GM23338 (cell line): Measurements from ENCODE around the gene TNFAIP8L3.

Experiments used
- CREB1 ChIP-seq: fragments of 250-450 bp; sonication (Bioruptor Pico); IDR thresholded peaks from 2 replicates; pipeline ENCODE4 v1.5.0; 2020; ENCODE audit warnings: low read depth, mild to moderate bottlenecking, moderate library complexity
- EZH2 ChIP-seq: fragments of 200-600 bp; sonication (generic); IDR thresholded peaks from one replicate; pipeline ENCODE4 v1.8.0; 2017; ENCODE audit warnings: antibody characterized with exemption, mild to moderate bottlenecking, low read depth; ENCODE audit not compliant: unreplicated experiment
- EZH2phosphoT487 ChIP-seq: fragments of 200-600 bp; sonication (generic); IDR thresholded peaks from one replicate; pipeline ENCODE4 v1.8.1; 2018; ENCODE audit warnings: antibody characterized with exemption; ENCODE audit not compliant: unreplicated experiment
- JUNB ChIP-seq: IDR thresholded peaks from one replicate; pipeline ENCODE4 v1.6.1; 2016; ENCODE audit warnings: antibody characterized with exemption; ENCODE audit not compliant: unreplicated experiment
- NANOG ChIP-seq: IDR thresholded peaks from 2 replicates; pipeline ENCODE4 v1.6.1; 2016; ENCODE audit warnings: antibody characterized with exemption, borderline replicate concordance
- POLR2AphosphoS5 ChIP-seq: IDR thresholded peaks from 2 replicates; pipeline ENCODE4 v1.6.1; 2016; ENCODE audit warnings: antibody characterized with exemption, low read depth
- REST ChIP-seq: IDR thresholded peaks from one replicate; pipeline ENCODE4 v1.6.1; 2018; ENCODE audit warnings: antibody characterized with exemption; ENCODE audit not compliant: unreplicated experiment
- STAT1 ChIP-seq: IDR thresholded peaks from one replicate; pipeline ENCODE4 v1.6.1; 2016; ENCODE audit warnings: antibody characterized with exemption; ENCODE audit not compliant: unreplicated experiment
- ZNF114 ChIP-seq: fragments of 250-450 bp; sonication (Bioruptor Pico); IDR thresholded peaks from 2 replicates; pipeline ENCODE4 v1.5.0; 2020; ENCODE audit warnings: mild to moderate bottlenecking, moderate library complexity
- ZNF331 ChIP-seq: fragments of 250-450 bp; sonication (Bioruptor Pico); IDR thresholded peaks from 2 replicates; pipeline ENCODE4 v1.5.0; 2020; ENCODE audit warnings: low read depth, mild to moderate bottlenecking, moderate library complexity
- TF ChIP-seq, protein P1 (sequence below), 2 experiments: fragments of 200-600 bp in 1 of 2; sonication (generic) in 1 of 2; conservative IDR thresholded peaks; 2 replicates each; pipeline versions ENCODE4 v1.5.1 to v1.6.1; 2016 to 2017; ENCODE audit warnings: antibody characterized with exemption in 2 of 2, low read depth in 2 of 2, mild to moderate bottlenecking in 2 of 2, moderate library complexity in 1 of 2
- TF ChIP-seq, protein P2 (sequence below): fragments of 250-450 bp; sonication (Bioruptor Pico); IDR thresholded peaks from 2 replicates; pipeline ENCODE4 v1.5.0; 2020; ENCODE audit warnings: mild to moderate bottlenecking, moderate library complexity
- TF ChIP-seq, protein P3 (sequence below): IDR thresholded peaks from 2 replicates; pipeline ENCODE4 v1.6.1; 2016; ENCODE audit warnings: antibody characterized with exemption

GRCh38 chr15:51095681-51096331 is 1.1 kb upstream of the TNFAIP8L3 start:
- TF ChIP-seq, protein P1, sequence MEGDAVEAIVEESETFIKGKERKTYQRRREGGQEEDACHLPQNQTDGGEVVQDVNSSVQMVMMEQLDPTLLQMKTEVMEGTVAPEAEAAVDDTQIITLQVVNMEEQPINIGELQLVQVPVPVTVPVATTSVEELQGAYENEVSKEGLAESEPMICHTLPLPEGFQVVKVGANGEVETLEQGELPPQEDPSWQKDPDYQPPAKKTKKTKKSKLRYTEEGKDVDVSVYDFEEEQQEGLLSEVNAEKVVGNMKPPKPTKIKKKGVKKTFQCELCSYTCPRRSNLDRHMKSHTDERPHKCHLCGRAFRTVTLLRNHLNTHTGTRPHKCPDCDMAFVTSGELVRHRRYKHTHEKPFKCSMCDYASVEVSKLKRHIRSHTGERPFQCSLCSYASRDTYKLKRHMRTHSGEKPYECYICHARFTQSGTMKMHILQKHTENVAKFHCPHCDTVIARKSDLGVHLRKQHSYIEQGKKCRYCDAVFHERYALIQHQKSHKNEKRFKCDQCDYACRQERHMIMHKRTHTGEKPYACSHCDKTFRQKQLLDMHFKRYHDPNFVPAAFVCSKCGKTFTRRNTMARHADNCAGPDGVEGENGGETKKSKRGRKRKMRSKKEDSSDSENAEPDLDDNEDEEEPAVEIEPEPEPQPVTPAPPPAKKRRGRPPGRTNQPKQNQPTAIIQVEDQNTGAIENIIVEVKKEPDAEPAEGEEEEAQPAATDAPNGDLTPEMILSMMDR (conservative IDR thresholded peaks at IDR 0.05; ENCODE audit: low read depth in 2 of 2) = no peak
- TF ChIP-seq REST = no peak
- TF ChIP-seq POLR2AphosphoS5 = no peak
- TF ChIP-seq EZH2phosphoT487 = no peak
- TF ChIP-seq JUNB = no peak
- TF ChIP-seq EZH2 = no peak
- TF ChIP-seq NANOG = no peak
- TF ChIP-seq CREB1 (CRISPR knock-in tag) = no peak
- TF ChIP-seq, protein P2, sequence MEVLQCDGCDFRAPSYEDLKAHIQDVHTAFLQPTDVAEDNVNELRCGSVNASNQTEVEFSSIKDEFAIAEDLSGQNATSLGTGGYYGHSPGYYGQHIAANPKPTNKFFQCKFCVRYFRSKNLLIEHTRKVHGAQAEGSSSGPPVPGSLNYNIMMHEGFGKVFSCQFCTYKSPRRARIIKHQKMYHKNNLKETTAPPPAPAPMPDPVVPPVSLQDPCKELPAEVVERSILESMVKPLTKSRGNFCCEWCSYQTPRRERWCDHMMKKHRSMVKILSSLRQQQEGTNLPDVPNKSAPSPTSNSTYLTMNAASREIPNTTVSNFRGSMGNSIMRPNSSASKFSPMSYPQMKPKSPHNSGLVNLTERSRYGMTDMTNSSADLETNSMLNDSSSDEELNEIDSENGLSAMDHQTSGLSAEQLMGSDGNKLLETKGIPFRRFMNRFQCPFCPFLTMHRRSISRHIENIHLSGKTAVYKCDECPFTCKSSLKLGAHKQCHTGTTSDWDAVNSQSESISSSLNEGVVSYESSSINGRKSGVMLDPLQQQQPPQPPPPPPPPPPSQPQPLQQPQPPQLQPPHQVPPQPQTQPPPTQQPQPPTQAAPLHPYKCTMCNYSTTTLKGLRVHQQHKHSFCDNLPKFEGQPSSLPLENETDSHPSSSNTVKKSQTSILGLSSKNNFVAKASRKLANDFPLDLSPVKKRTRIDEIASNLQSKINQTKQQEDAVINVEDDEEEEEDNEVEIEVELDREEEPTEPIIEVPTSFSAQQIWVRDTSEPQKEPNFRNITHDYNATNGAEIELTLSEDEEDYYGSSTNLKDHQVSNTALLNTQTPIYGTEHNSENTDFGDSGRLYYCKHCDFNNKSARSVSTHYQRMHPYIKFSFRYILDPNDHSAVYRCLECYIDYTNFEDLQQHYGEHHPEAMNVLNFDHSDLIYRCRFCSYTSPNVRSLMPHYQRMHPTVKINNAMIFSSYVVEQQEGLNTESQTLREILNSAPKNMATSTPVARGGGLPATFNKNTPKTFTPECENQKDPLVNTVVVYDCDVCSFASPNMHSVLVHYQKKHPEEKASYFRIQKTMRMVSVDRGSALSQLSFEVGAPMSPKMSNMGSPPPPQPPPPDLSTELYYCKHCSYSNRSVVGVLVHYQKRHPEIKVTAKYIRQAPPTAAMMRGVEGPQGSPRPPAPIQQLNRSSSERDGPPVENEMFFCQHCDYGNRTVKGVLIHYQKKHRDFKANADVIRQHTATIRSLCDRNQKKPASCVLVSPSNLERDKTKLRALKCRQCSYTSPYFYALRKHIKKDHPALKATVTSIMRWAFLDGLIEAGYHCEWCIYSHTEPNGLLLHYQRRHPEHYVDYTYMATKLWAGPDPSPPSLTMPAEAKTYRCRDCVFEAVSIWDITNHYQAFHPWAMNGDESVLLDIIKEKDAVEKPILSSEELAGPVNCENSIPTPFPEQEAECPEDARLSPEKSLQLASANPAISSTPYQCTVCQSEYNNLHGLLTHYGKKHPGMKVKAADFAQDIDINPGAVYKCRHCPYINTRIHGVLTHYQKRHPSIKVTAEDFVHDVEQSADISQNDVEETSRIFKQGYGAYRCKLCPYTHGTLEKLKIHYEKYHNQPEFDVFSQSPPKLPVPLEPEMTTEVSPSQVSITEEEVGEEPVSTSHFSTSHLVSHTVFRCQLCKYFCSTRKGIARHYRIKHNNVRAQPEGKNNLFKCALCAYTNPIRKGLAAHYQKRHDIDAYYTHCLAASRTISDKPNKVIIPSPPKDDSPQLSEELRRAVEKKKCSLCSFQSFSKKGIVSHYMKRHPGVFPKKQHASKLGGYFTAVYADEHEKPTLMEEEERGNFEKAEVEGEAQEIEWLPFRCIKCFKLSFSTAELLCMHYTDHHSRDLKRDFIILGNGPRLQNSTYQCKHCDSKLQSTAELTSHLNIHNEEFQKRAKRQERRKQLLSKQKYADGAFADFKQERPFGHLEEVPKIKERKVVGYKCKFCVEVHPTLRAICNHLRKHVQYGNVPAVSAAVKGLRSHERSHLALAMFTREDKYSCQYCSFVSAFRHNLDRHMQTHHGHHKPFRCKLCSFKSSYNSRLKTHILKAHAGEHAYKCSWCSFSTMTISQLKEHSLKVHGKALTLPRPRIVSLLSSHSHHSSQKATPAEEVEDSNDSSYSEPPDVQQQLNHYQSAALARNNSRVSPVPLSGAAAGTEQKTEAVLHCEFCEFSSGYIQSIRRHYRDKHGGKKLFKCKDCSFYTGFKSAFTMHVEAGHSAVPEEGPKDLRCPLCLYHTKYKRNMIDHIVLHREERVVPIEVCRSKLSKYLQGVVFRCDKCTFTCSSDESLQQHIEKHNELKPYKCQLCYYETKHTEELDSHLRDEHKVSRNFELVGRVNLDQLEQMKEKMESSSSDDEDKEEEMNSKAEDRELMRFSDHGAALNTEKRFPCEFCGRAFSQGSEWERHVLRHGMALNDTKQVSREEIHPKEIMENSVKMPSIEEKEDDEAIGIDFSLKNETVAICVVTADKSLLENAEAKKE (CRISPR knock-in tag) = no peak
- TF ChIP-seq, protein P3, sequence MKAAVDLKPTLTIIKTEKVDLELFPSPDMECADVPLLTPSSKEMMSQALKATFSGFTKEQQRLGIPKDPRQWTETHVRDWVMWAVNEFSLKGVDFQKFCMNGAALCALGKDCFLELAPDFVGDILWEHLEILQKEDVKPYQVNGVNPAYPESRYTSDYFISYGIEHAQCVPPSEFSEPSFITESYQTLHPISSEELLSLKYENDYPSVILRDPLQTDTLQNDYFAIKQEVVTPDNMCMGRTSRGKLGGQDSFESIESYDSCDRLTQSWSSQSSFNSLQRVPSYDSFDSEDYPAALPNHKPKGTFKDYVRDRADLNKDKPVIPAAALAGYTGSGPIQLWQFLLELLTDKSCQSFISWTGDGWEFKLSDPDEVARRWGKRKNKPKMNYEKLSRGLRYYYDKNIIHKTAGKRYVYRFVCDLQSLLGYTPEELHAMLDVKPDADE = no peak
- no peak for TF ChIP-seq ZNF114 (CRISPR knock-in tag)
- TF ChIP-seq ZNF331 = no peak
- no peak for TF ChIP-seq STAT1
